CD4-positive, alpha-beta T cell treated with Interleukin-1 beta for 1 hour (primary cell): Measurements from ENCODE around the gene AKAP8L.
A peak's percentile ranks its signal among the peaks of the same experiment; 100 is the strongest.
"Not testable (repeated sequence)": the region's sequence is repeated elsewhere in the genome, so short reads cannot be mapped to it uniquely, and the experiment has no call there.

ENCODE experiments used
- DNase-seq, 2 donors: peaks; one replicate each; pipeline ENCODE4 v3.0.0-alpha.2; 2020 to 2022

Gene AKAP8L

DNA sequence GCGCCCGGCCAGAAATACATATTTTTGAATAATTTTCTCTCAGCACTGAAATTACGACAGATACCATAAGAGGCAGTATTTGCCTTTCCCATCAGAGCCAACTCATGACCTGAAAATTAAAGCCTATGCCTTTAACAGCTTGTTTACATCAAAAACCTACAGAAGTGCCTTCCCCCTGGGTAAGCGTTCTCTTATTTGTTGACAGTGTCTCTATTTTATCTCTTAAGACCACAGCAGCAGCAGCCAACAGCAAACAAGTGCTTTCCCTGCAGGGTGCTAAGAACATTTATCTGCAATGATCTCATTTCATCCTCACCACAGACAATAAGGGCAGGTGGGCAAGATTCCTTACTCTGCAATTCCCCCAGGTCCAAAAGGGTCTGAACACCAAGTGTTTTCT, 6.0 kb downstream of the AKAP8L start:
- DNase-seq: no peak

DNA sequence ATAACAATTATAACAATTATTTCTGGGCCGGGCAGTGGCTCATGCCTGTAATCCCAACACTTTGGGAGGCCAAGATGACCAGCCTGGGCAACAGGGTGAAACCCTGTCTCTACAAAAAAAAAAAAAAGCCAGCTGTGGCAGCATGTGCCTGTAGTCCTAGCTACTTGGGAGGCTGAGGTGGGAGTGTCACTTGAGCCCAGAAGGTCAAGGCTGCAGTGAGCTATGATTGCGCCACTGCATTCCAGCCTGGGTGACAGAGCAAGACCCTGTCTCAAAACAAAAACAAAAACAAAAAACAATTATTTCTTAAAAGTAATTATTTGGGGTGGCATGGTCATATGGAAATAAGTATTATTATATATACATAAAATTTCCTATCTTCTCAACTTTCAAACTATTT, 7.4 kb downstream of the AKAP8L start:
- not testable (repeated sequence) for DNase-seq

DNA sequence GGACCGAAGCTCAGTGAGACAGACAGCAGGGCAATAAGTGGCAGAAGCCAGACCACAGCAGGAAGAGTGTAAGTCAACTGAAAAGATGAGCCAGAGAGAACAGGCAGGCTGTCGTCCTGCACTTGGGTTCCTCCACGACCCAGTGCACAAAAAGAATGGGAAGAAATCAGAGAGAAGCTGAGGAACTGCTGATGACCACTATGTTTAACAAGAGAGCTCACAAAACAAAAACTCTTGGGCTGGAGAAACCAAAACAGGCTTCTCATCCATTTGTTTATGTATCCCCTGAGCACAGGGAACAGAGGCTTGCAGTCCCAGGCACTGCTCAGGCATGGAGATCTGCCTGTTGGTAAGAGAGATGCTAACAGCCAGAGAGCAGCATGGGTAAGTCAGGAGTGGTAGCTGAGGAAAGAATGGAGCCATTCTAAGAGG, 14.0 kb downstream of the AKAP8L start:
- DNase-seq: no peak

DNA sequence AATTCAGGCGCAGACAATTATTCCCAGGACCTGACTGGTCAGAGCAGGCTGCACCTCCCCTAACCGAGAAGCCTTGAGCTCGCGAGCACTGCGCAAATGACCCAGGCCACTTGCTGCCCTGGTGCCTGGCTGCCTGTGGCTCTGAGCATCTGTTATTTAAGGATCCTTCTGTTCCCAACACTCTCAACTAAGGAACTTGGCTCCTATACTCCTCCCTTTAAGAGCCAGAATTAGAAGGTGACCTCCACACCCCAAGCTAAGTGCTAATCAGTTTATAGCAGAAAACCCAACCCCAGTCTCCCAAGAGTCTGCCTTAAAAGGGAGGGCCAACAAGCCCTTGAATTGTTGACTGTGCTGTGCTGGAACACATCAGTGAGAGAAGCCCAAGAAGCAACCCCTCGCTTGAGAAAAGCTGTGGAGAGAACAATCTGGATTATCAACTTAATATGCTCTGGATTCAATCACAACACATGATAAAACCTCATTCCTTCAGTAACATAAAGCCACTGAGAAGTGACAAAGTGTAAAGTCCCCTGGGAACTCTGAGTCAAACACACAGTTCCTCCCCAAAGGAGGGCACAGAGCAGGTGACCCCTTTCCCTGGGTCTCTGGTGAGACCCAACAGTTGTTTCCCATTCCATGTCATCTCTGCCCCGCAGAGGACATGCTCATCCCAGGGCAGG, 14.6 kb downstream of the AKAP8L start:
- no peak for DNase-seq

DNA sequence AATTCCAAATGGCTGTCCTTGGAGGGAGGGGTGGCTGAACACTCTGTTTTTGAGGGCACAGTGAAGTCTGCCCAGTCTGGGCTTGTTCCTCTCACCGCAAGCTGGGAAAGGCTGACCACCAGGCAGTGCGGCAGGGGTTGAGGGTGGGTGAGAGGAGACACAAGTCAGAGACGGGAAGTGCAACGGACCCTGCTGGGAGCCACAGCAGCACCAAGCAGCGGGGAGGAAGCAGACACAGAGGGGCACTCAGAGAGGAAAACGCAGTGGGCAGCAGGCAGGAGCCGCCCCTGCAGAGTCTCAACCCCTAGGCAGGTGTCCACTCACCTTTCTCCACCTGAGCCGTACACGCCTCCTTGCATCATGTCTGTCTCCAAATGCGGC, 15.6 kb downstream of the AKAP8L start:
- no peak for DNase-seq

DNA sequence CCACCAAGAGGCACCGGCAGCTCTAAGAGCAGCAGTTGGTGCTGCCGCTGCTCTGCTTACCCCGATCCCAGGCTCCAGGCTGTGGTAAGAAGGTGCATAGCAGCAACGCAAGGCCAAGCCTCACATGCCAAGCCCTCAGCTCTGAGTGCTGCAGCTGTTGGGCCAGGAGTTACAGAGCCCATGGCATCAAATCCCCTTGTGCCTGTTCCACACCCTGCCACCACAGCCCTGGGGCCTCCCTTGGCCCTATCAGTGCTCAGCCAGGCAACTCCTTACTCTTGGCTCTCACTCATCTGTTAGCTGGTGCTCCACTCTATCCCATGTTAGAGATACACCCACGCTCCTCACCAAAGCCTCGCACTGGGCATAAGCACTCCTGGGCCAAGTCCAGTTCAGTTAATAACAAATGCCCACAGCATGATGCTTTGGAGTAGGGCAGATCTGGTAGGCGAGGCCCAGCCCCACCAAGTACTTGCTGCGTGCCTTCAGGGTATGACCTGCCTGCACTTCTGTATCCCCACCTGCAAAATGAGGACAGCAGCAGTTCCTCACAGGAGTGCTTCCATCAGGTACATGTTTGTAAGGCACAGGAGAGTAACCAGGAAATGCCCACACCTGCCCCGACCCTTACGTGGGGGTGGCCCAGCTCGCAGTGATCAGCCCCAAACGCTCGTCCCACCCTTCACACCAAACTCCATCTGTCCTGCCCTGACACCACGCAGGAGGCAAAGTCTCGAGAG, 16.2 kb downstream of the AKAP8L start:
- no peak for DNase-seq

DNA sequence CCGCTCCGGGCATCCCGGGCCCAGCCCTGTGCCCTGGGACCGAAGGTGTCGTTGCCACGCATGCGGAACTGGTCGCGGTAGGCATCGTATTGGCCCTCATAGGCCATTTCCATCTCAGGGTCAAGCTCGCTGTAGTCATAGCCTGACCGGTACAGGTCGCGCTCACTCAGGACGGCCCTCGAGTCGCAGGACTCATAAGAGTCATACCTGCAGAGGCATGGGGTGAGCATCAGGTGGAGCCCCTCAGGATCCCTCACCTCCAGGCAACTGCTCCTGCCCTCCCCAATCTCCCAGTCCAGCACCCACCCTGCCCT, 17.4 kb downstream of the AKAP8L start:
- DNase-seq: no peak

DNA sequence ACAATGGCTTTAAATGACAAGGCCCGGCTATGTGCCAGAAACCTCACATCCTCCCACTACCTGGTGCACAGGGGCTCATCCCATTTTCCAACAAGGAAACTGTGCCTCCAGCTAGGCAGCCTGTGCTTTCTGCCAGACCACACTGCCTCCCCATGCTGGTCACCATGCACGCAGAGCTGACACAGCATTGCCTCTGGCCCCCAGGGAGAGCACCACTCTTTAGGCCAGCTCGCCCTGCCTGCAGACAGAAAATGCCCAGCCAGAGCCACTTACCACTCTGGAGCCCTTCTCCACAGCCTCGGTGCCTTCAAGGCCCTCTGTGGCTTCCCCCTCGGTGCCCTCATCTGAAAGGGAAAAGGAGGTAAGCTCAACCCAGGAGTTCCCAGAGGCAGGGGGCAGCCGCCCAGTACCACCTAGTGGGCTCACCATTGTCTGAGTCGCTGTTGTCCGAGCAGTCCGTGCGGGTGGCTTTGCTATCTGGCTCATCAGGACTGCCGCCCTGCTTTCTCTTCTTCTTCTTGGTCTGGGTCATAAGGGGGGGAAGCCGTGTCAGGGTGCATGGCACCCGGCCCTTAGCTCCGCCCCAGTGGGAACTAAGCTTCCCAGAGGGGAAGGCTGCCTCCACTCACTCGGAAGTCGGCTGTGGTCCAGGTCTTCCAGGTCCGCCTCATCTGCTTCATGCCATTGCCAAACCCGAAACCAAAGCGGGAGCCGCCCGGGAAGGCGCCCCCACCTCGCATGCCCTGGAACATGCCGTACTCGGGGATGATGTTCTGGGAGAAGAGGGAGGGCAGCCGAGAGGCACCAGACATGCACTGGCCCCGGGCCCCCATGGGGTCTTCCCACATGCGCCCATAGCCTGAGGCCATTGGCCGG, 18.0 kb downstream of the AKAP8L start:
- no peak for DNase-seq

DNA sequence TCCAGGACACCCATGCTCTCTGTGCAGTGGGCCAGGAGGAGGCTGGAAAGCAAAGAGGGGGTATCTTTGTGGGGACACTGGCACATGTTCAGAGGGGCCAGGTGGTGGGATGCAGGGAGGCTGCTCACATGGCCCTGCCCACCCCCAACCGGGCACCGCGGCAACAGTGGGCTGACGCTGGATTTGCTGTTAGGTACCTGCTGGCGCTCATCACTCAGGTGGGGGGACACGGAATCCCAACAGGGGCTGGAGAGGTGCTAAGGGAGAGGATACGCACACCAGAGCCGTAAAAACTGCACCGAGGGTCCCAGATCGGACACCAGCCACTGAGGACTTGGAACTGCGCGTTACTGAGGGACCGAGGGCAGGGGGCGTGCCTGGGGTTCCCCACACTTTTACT, 19.2 kb downstream of the AKAP8L start:
- no peak for DNase-seq

DNA sequence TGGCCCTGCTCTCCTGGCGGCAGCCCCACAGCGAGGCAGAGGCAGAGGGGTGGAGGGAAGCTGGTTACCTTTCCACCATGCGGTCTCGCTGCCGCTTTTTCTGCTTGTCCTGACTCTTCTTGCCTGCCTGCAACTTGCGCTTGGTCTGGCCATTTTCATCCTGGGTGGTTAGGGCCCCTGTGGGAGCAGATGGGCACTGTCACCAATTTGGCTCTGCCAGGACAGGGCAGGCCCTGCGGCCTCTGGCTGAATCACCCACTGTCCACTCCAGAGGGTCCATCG, 19.6 kb downstream of the AKAP8L start:
- DNase-seq: no peak

DNA sequence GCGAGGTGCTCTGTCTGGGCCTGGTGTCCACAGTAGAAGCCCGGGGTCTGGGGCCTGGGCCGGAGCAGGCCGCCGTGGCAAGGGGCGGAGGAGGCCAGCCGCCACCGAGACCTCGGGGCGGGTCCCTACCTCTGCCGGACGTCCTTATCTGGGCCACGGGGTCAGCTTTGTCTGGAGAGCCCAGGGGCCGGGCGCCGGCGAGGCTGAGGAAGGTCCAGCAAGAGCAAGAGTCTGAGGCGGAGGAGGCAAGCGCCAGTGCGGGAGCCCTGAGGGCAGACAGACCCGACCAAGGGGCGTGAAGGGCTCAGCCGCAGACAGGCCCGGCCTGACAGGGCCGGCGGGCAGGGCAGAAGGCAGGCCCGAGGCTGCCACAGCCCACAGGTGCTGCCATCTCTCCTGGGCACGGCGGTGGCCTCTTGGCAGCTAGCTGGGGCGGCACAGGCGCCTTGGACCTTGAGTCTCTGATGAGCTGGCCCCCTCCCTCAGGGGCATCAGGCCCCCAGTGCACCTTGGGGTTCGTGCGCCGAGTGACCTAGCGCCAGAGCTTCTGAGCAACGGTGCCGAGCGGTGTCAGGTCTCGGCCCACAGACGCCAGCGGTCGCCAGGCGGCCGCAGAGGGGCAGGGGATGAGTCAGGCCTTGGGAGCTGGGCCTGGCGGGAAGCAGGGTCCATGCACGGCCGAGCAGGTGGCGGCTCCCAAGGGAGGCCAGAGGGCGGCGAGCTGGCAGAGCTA, 20.1 kb downstream of the AKAP8L start:
- no peak for DNase-seq

DNA sequence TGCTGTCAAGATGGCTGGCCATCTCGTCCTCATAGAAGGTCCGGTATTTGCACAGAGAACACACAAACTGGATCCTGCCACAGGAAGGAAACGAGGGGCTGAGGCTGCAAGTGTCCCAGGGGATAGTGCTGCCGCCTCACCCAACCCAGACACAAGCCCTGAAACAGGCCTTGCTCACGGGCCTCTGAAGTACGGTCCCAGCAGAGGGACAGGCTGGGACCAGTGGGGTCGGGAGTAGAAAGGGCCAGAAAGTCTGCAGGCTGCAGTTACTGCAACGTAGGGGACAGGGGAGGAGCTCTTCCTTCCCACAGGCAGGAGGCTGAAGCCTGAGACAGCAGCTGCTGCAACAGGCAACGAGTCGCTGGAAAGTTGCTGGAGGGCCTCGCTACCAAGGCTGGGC, 21.0 kb downstream of the AKAP8L start:
- no peak for DNase-seq

DNA sequence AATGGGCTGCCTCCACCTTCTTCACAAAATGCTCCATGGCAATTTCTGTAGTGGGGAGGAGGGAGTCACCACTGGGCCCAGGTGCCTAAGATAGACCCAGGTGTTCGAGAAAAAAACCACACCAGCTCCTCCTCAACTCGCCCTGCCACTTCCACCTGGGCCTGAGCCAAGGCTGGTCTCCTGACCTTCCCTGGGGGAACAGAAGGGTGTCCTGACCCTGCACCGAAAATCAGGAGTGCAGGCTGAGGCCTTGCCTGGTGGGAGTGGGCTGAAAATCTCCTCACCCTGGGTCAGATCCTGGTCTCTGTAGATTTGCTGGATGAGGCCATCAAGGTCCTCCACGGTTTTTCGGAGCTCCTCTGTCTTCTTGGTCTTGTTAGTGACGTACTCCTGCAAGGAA, 21.6 kb downstream of the AKAP8L start:
- no peak for DNase-seq

DNA sequence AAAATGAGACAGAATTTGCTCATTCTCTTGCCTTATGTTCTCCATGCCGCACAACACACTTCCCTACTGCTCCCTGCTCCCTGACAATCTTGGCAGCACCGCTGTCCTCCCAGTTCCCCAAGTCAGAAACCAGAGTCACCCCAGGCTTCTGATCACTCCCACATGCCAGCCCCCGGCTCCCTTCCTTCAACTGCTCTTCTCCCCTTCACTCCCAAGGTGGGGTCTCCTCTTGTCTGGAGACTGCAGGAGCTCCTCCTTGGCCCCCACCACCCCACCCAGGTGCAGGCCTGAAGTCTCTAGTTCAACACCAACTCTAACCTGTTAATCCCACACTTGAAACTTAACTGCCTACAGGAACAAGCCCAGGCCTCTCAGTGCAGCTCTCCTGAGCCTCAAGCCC, 22.4 kb downstream of the AKAP8L start:
- no peak for DNase-seq

DNA sequence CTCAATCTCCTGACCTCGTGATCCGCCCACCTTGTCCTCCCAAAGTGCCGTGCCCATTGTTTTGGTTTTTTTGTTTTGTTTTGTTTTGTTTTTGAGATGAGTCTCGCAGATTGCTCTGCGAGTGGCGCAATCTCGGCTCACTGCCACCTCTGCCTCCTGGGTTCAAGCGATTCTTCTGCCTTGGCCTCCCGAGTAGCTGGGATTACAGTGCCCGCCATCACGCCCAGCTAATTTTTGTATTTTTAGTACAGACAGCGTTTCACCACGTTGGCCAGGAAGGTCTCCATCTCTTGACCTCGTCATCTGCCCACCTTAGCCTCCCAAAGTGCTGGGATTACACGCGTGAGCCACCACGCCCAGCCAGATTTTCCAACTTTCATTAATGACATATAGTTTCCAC, 23.5 kb downstream of the AKAP8L start:
- DNase-seq: not testable (repeated sequence)

DNA sequence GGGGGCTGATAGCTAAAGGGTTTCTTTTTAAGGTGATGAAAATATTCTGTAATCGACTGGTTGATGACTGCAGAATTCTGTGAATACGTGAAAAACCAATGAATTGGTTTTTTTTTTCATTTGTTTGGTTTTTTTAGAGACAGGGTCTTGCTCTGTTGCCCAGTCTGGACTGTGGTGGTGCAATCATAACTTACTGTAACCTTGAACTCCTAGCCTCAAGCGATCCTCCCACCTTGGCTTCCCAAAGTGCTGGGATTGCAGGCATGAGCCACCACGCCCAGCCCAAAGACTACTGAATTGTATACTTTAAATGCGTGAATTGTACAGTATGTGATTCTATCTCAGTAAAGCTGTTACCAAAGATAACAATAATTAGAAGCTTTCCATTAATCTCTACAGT, 24.4 kb downstream of the AKAP8L start:
- DNase-seq: no peak

DNA sequence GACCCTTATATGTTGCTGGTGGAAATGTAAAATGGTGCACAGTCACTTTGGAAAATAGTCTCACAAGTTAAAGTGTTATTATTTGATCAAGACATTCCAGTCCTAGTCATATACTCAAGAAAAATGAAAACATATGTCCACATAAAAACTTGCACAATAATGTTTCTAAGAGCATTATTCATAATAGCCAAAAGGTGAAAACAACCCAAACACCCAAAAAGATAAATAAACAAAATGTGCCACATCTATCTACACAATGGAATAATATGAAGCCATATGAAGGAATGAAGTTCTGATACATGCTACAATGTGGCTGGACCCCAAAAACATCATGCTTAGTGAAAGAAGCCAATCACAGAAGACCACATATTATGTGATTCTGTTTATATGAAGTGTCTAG, 24.8 kb downstream of the AKAP8L start:
- DNase-seq: no peak

DNA sequence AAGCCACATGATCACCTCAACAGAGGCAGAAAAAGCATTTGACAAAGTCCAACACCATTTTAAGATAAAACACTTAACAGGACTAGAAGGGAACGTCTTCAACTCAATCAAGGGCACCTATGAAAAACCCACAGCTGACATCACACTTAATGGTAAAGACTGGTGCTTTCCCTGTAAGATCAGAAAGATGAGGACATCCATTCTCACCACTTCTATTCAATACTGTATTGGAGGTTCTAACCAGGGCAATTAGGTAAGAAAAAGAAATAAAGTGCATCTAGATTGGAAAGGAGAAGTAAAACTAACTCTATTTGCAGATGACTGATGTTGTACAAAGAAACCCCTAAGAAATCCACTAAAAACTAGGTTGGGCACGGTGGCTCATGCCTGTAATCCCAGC, 28.0 kb downstream of the AKAP8L start:
- no peak for DNase-seq

DNA sequence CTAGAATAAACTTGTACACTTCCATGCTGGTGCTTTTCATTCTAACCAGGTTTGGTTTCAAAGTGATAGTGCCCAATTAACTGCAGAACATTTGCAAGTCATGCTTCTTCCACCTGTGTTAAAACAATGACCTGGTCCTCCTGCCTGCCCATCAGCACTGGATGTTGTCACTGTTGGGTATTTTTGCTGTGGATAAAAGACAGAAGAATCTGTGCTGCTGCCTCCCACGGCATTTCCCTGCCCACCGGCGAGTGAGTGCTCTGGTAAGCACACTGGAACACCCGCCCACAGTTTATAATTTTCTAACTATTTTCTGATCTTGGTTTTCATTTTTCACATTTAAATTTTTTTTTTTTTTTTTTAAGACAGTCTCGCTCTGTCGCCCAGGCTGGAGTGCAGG, 36.9 kb downstream of the AKAP8L start:
- DNase-seq: no peak

DNA sequence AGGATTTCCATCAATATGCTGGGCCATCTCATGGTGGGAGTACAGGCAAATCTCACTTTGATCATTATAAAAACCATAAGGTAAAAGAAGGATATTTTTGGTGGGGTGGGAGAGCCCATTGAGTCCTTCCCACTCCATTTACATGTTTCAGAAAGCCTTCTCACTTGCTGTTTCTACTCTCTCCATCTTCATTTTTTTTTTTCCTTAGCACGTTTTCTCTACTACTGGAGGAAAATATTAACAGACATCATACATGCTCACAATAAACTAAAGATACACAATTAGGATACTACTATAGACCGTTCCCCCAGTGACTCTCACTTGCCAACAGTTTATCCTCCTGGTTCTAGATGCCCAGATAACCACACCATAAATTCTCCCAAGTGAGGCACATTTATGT, 37.4 kb downstream of the AKAP8L start:
- DNase-seq: no peak

DNA sequence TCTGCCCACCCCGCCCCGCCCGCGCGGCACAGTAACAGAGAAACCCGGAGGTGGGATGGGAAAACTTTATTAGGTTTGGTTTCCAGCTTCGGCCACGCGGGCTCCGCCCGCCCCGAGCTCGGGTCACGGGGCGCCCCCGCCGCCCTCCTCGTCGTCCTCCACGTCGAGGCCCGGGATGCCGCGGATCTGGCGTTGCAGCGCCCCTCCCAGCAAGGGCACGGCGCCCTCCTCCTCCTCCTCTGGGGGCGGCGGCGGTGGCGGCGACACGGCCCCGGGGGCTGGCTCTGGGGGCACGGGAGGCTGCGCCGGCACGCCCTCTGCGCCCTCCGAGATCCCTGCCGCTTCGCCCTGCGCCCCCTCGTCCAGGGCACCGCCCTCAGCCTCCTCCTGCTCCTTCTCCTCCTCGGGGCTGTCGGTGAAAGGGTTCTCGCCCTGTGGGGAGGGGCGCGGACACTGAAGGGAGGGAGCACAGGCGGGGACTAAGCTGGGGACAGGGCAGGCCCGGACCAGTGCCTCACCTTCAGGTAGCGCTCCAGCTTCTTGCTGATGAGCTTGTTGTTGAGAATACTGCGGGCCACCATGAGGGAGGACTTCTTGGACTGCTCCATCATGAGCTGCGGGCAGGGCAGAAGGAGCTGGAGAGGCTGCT, 38.7 kb downstream of the AKAP8L start:
- DNase-seq: no peak

DNA sequence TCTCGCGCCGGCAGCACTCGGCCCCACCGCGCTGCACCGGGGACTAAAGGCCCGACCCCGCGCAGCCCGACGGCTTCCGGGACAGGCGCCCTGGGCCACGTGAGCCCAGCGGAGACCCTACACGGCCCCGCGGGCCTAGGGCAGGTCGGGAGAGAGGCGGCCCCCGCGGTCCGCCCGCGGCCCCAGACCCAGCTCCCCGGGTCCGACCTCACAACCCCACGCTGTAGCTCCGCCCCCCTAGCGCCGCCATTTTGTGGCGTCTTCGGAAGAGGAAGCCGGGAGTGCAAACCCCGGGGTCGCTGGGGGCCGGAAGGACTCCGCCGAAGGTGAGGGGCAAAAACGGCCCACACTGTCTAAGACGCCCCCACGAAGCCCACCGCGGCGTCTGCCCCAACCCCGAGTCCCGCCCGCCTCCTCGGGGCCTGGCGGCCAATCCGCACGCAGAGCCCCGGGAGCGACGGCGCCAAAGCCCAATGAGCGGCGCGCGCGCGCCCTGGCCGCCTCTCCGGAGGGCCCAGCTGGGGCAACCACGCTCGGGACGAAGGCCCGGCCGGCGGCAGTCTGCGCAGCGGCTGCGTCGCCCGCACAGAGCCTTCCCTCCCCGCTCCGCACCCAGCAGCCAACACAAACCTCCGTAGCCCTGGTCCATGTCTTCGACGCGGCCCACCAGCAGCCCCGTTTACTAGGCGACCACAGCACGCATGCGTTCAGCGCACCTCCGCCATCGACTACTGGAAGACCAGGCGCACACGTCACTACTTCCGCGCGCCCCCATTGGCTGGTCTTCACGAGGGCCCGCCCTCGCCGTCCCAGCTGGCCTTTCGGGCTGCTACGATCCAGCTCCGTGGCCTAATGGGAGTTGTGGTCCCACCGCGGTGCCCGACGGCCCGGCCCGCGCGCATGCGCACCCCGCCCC, 39.4 kb downstream of the AKAP8L start, which contains the start of gene AKAP8:
Gene AKAP8, minus strand, starts transcription at position 705 of the 916 bp plus-strand sequence. Its CDS starts 56 bp downstream, at position 649.
- peak; percentile 99 for DNase-seq
